NCI-H446 treated with DMSO at 0.1 percent for 48 hours (cell line): ENCODE data around the gene MRPL20.

ENCODE experiments used
- DNase-seq: peaks from one replicate; lab custom pipeline; 2025; lab: John Stamatoyannopoulos, UW

MRPL20 gene

DNA sequence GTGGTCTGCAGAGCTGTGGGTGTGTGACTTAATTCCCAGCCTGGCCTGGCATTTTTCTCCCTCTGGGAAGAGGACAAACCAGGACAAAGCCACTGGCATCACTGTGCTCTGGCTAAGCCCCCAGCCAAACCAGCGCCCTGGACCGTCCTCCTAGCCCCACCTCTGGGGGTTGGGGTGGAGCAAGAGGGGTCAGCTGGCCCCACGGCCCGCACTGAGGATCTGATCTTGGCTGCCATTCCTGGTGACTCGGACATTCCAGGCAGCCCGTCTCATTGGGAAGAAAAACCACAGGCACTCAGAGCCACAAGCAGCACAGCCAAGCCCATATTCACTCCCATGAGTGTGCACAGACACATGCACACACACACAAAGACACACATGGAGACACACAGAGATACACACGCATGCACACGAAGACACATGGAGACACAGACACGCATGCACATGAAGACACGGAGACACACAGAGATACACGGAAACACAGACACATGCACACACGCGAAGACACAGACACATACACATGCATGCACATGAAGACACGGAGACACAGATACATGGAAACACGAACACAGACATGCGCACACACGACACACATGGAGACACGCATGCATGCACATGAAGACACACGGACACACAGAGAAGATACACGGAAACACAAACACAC lies 46.5 kb downstream of the MRPL20 start:
- no peak for DNase-seq

- DNase-seq: no peak
These were observed 47.2 kb downstream of the MRPL20 start for GRCh38 chr1:1359664-1360468.

GRCh38 chr1:1359308-1359663 lies 47.8 kb downstream of the MRPL20 start:
- DNase-seq: no peak

DNA sequence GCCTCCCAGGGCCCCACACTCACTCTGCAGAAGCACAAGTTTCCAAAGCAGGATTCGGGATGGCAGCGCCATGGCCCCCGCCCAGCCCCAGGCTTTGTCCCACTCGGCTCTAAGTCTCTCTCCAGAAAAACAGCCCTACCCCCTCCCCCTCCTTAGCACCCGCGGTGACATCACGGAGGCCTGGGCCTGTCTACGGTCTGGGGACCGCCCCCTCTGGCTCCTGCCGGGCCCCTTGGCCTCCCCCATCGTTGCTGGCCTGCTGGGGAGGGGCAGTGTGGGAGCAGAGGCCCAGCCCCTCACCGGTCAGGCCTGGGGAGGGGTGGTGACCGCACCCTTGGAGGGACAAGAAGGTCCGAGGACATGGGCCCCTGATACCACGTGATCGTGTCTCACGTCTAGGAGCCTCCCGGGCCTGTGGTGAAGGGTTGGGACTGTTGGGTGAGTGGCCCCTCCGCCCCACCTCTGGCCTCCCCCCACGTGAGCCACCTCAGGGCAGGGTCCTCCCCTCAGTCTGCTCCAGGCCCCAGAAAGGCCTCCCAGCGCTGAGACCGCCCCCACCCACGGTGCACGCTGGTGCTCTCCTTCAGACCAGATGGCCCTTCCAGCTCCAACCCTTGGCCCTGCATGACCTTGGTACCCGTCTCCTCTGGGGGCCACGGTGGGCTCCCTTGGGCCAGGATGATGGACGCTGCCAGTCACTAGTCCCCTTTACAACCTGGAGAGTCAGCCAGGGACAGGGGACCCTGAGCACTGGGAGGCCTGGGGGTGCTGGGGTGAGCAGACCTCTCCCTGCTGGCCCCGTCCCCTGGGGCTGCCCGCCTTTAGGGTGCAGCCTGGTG lies 48.4 kb downstream of the MRPL20 start, which contains the start of gene MXRA8:
TSS of gene MXRA8 (minus strand) at position 123 of the 839 bp plus-strand sequence. CDS start at position 72, 51 bp downstream.
- no peak for DNase-seq

GRCh38 chr1:1357871-1358432 lies 49.1 kb downstream of the MRPL20 start:
- DNase-seq: no peak

- DNase-seq: no peak
These were observed 50.2 kb downstream of the MRPL20 start for GRCh38 chr1:1356796-1357401.

DNA sequence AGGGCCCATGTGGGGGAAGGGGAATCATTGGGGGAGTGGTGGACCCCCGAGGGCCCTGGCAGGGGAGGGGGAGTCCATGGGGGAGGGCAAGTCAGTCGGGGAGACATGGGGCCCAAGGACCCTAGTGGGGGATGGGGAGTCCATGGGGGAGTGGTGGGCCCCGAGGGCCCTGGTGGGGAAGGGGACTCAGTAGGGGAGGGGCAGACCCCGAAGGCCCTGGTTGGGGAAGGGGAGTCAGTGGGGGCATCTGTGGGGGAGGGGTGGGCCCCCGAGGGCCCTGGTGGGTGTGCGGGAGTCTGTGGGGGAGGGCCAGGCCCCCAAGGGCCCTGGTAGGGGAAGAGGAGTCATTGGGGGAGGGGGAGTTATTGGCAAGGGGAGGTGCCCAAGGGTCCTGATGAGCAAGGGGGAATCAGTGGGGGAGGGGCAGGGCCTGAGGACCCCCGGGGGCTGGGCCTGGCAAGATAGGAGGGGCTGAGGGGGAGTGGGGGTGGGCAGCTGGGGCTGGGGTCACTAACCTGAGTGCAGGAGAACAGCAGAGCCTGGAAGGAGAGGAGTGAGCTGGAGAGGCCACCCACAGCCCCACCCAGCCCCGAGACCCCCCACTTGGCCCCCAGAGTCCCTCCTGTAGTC lies 50.8 kb downstream of the MRPL20 start:
- no peak for DNase-seq

- no peak for DNase-seq
These were observed 51.7 kb downstream of the MRPL20 start for GRCh38 chr1:1355416-1355815.

- no peak for DNase-seq
These were observed 52.5 kb downstream of the MRPL20 start for GRCh38 chr1:1354271-1355247.

- DNase-seq: no peak
These were observed 53.5 kb downstream of the MRPL20 start for GRCh38 chr1:1353389-1354151.

DNA sequence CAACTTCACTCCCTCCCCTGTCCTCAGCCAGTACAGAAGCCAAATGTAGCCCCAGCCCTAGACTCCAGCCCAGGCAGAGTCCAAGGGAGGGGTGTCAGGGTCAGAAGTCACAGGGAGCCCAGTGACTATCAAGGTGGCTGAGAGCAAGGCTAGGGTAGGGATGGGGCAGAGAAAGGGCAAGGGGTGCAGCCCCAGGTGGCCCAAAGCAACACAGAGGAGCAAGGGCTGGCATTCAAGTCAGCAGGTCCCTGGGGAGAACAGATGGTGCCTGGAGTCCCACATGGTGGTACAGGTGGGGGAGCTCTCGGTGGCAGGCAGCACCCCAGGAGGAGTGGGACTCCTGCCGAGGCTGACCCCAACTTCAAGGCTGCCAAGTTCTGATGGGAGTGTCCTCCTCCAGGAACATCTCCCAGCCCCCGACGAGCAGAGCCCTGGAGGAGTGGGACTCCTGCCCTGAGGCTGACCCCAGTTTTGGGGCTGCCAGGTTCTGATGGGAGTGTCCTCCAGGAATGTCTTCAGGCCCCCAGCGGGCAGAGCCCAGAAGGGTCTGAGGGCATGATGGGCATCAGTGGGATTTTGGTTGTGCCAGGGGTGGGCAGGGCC lies 54.2 kb downstream of the MRPL20 start:
- DNase-seq: no peak
